ENCODE results near the gene RBM19.
"Not testable (repeated sequence)": the region's sequence is repeated elsewhere in the genome, so short reads cannot be mapped to it uniquely, and the experiment has no call there.

The RBM19 gene

DNA sequence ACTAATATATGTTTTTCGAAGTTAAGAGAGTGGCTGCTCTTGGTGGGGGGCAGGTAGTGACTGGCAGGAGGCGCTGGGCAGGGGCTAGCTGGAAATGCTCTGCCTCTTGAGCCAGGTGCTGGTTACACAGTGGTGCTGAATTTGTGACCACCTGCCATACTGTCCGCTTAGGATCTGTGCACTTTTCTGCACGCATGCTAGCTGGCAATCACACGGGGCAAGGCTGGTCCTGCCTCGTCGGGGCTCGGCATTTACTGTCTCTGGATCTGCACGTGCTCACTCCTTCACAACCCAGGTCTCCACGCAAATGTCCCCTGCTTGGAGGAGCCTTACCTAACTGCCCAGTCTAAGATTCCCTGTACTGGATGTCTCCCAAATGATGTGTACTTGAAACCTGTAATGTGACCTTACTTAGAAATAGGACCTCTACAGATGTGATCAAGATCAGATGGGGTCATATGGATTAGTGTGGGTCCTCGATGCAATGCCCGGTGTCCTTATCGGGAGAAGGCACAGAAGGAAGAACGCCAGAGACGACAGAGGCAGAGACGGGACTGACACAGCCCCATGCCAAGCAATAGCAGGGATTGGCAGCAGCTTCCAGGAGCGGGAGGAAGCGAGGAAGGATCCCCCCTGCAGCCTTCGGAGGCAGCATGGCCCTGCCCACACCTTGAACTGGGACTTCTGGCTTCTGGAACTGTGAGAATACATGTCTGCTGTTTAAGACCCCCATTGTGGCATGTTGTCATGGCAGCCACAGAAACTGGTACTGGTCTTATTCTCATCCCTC is 59.5 kb downstream of the RBM19 start:
- Histone ChIP-seq H3K4me1 (ENCODE audit: control insufficient read depth, insufficient read depth, low read length, poor library complexity, severe bottlenecking) (no peaks in the 10 kb centered on the region), H3K4me3 (ENCODE audit: insufficient read depth, low read depth, low read length, poor library complexity, severe bottlenecking) (no peak overlapping the region), H3K9me3 (ENCODE audit: control insufficient read depth, low read length) (no peaks in the 10 kb centered on the region), H3K27ac (ENCODE audit: insufficient read depth, low read length, poor library complexity, severe bottlenecking) (no peak overlapping the region), H3K27me3 (replicated peaks; ENCODE audit: control insufficient read depth, insufficient read depth, low read length, poor library complexity, severe bottlenecking) (no peaks in the 10 kb centered on the region), H3K36me3 (ENCODE audit: control insufficient read depth, insufficient read depth, low read length) (peaks cover 45% of the 10 kb centered on the region)
- no peak for DNase-seq

DNA sequence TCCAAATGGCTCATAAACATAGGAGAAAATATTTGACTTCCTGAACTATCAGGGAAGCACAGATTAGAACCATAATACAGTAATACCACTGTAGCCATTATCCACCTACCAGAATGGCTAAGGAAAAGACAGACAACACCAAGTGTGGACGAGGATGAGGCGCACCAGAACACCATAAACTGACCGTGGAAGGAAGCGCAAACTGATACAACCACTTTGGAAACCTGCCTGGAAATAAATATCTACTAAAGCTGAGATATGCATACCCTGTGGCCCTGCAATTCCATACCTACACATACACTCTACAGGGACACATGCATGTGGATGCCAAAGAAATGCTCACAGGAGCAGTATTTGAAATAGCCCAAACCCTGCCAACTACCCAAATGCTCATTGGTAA is 60.3 kb downstream of the RBM19 start:
- H3K4me3 ChIP-seq (ENCODE audit: insufficient read depth, low read depth, low read length, poor library complexity, severe bottlenecking): no peak overlapping the region
- H3K9me3 ChIP-seq (ENCODE audit: control insufficient read depth, low read length): no peaks in the 10 kb centered on the region
- H3K27ac ChIP-seq (ENCODE audit: insufficient read depth, low read length, poor library complexity, severe bottlenecking): no peak overlapping the region
- peaks cover 41% of the 10 kb centered on the region for H3K36me3 ChIP-seq (ENCODE audit: control insufficient read depth, insufficient read depth, low read length)
- no peaks in the 10 kb centered on the region for H3K4me1 ChIP-seq (ENCODE audit: control insufficient read depth, insufficient read depth, low read length, poor library complexity, severe bottlenecking)
- H3K27me3 ChIP-seq (replicated peaks; ENCODE audit: control insufficient read depth, insufficient read depth, low read length, poor library complexity, severe bottlenecking): no peaks in the 10 kb centered on the region
- DNase-seq: no peak

DNA sequence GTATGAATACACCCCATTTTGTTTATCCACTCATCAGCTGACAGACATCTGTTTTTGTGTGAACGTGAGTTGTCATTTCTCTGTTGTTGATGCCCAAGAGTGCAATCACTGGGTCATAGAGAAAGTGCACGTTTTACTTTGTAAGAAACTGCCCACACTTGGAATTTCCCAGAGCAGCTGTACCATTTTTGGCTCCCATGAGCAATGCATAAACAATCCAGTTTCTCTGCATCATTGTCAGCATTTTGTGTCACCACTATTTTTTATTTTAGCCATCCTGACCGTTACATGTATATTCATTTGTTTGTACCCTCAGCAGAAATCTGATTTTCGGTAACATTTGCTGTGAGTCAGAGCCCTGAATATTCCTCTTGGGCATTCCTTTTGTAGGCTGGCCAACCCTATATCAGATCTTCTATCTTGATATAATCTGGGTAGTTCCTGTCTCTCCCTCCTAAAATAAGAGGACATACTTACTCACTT is 62.7 kb downstream of the RBM19 start:
- no peaks in the 10 kb centered on the region for H3K4me1 ChIP-seq (ENCODE audit: control insufficient read depth, insufficient read depth, low read length, poor library complexity, severe bottlenecking)
- peaks cover 18% of the 10 kb centered on the region for H3K36me3 ChIP-seq (ENCODE audit: control insufficient read depth, insufficient read depth, low read length)
- H3K27ac ChIP-seq (ENCODE audit: insufficient read depth, low read length, poor library complexity, severe bottlenecking): no peak overlapping the region
- no peaks in the 10 kb centered on the region for H3K9me3 ChIP-seq (ENCODE audit: control insufficient read depth, low read length)
- H3K27me3 ChIP-seq (replicated peaks; ENCODE audit: control insufficient read depth, insufficient read depth, low read length, poor library complexity, severe bottlenecking): no peaks in the 10 kb centered on the region
- no peak for DNase-seq
- H3K4me3 ChIP-seq (ENCODE audit: insufficient read depth, low read depth, low read length, poor library complexity, severe bottlenecking): no peak overlapping the region

DNA sequence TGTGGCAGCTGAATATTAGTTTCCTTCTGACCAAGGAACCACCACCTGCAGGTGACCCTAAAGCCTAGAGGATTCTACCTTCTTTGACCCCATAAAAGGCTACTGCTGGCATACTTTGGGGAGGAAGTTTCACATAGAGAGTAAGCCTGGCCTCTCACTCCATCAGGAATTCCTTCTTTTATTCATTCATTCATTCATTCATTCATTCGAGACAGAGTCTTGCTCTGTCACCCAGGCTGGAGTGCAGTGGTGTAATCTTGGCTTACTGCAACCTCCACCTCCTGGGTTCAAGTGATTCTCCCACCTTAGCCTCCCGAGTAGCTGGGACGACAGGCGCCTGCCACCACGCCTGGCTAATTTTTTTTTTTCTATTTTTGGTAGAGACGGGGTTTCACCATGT is 64.8 kb downstream of the RBM19 start:
- not testable (repeated sequence) for DNase-seq; H3K9me3 ChIP-seq (ENCODE audit: control insufficient read depth, low read length); H3K27ac ChIP-seq (ENCODE audit: insufficient read depth, low read length, poor library complexity, severe bottlenecking); H3K4me1 ChIP-seq (ENCODE audit: control insufficient read depth, insufficient read depth, low read length, poor library complexity, severe bottlenecking); H3K36me3 ChIP-seq (ENCODE audit: control insufficient read depth, insufficient read depth, low read length); H3K4me3 ChIP-seq (ENCODE audit: insufficient read depth, low read depth, low read length, poor library complexity, severe bottlenecking); H3K27me3 ChIP-seq (replicated peaks; ENCODE audit: control insufficient read depth, insufficient read depth, low read length, poor library complexity, severe bottlenecking)

DNA sequence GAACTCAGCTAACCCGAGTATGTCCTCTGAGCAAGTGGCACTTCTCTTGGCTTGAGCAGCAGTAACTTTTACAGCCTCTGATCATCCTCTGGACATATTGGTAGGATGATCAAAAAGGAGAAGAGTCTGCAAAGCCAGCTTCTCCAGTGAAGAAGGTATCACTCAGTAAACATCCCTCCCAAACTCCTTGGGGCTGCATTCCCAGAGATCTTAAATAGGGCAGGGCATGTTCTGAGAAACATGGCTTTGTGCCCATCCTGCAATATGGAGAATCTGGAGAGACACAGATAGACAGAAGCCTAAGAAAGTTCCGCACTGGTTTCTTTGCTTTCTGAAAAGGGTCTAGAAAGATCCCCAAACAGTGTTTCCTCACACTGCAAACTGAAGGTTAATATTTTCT is 65.4 kb downstream of the RBM19 start:
- Histone ChIP-seq H3K9me3 (ENCODE audit: control insufficient read depth, low read length) (no peaks in the 10 kb centered on the region), H3K27me3 (replicated peaks; ENCODE audit: control insufficient read depth, insufficient read depth, low read length, poor library complexity, severe bottlenecking) (no peaks in the 10 kb centered on the region), H3K36me3 (ENCODE audit: control insufficient read depth, insufficient read depth, low read length) (peaks cover 8% of the 10 kb centered on the region), H3K4me3 (ENCODE audit: insufficient read depth, low read depth, low read length, poor library complexity, severe bottlenecking) (no peak overlapping the region), H3K27ac (ENCODE audit: insufficient read depth, low read length, poor library complexity, severe bottlenecking) (no peak overlapping the region), H3K4me1 (ENCODE audit: control insufficient read depth, insufficient read depth, low read length, poor library complexity, severe bottlenecking) (no peaks in the 10 kb centered on the region)
- no peak for DNase-seq

DNA sequence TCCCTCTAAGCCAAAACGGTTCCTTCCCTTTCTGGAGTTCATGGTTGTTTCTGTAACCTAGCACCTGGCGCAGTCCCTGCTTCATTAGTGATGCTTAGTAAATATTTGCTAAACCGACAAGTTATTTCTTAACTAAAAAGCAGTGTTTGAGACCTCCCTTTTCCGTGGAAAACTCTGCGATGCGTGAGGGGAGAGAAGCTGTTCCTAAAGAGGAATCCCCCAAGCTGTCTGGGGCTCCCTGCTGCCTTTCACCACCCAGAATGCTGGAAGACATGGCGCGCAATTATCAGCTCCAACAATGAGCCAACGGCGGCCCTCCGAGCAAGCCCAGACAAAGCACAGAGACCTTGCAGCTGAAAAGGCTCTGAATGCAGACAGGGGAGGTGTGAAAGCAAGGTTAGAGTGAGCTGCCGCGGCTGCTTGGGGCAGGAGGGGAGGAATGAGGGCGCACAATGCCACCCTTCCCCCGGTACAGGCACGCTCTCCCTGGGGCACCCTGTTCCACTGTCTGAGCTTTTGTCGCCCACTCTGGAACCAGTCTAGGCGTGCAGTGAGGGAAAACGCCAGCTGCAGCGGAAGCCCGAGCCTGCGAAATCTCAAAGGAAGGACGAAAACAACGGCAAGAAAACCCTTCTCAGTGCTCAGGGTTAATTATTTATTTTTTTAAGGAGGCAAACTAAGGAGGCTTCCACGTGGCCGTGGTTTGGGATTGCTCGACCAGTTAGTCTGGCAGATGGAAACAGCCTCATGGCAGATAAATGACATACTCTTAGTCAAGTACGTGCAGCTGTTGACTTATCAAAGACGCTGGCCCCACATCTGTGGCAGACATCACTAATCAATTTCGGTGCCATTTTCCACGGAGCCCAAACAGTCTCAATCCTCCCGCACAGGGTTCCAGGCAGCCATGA is 66.3 kb downstream of the RBM19 start:
- H3K36me3 ChIP-seq (ENCODE audit: control insufficient read depth, insufficient read depth, low read length): peaks cover 8% of the 10 kb centered on the region
- H3K27ac ChIP-seq (ENCODE audit: insufficient read depth, low read length, poor library complexity, severe bottlenecking): no peak overlapping the region

DNA sequence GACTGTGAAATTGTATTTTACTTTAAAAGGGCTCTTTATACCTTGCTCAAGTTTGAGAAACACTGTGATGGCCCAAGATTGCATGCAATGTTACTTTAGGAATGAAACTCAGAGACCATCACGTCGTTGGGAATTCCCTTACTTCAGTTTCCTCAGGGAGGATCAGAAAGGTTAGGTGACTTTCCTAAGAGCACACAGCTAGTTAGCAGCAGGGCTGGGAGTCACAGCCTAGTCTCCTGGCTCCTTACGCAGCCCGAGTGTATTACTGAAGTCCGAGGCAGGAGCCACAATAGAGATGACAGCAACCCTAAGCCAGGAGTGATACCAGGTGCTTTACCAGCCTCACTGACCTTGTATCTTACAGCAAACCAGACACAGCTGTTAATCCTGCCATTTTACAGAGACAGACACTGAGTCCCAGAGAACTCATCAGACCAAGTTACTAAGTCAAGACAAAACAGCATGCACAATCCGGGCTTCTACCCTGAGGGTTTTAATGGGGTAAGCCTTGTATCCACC is 67.0 kb downstream of the RBM19 start:
- no peak for DNase-seq
- H3K4me1 ChIP-seq (ENCODE audit: control insufficient read depth, insufficient read depth, low read length, poor library complexity, severe bottlenecking): no peaks in the 10 kb centered on the region
- no peaks in the 10 kb centered on the region for H3K27me3 ChIP-seq (replicated peaks; ENCODE audit: control insufficient read depth, insufficient read depth, low read length, poor library complexity, severe bottlenecking)
- no peak overlapping the region for H3K4me3 ChIP-seq (ENCODE audit: insufficient read depth, low read depth, low read length, poor library complexity, severe bottlenecking)
- H3K36me3 ChIP-seq (ENCODE audit: control insufficient read depth, insufficient read depth, low read length): peaks cover 2% of the 10 kb centered on the region
- H3K9me3 ChIP-seq (ENCODE audit: control insufficient read depth, low read length): no peaks in the 10 kb centered on the region
- no peak overlapping the region for H3K27ac ChIP-seq (ENCODE audit: insufficient read depth, low read length, poor library complexity, severe bottlenecking)

More for the DNA sequence above, 66.3 kb downstream of the RBM19 start:
- H3K27me3 ChIP-seq (replicated peaks; ENCODE audit: control insufficient read depth, insufficient read depth, low read length, poor library complexity, severe bottlenecking): no peaks in the 10 kb centered on the region
- no peak overlapping the region for H3K4me3 ChIP-seq (ENCODE audit: insufficient read depth, low read depth, low read length, poor library complexity, severe bottlenecking)
- H3K4me1 ChIP-seq (ENCODE audit: control insufficient read depth, insufficient read depth, low read length, poor library complexity, severe bottlenecking): no peaks in the 10 kb centered on the region
- no peak for DNase-seq
- H3K9me3 ChIP-seq (ENCODE audit: control insufficient read depth, low read length): no peaks in the 10 kb centered on the region

DNA sequence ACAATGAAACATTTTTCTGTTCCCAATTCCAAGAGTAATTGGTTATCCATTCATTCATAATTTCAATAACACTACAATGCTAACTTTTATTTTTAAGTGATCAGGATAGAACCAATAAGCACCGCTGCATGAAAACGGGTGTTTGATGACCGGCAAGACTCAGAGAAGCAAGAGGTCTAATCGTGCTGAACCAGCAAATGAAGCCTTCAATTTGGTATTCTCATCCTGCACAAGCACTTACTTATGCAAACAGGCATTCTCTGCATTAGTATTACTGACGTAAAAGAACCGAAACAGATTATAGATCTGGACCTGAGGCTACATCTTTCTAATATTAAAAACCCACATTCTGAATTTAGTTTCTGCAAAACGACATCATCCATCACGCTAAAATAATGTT is 67.7 kb downstream of the RBM19 start:
- DNase-seq: no peak
- no peak overlapping the region for H3K4me3 ChIP-seq (ENCODE audit: insufficient read depth, low read depth, low read length, poor library complexity, severe bottlenecking)
- H3K4me1 ChIP-seq (ENCODE audit: control insufficient read depth, insufficient read depth, low read length, poor library complexity, severe bottlenecking): no peaks in the 10 kb centered on the region
- H3K27me3 ChIP-seq (replicated peaks; ENCODE audit: control insufficient read depth, insufficient read depth, low read length, poor library complexity, severe bottlenecking): no peaks in the 10 kb centered on the region
- H3K36me3 ChIP-seq (ENCODE audit: control insufficient read depth, insufficient read depth, low read length): peaks cover 4% of the 10 kb centered on the region
- H3K27ac ChIP-seq (ENCODE audit: insufficient read depth, low read length, poor library complexity, severe bottlenecking): no peak overlapping the region
- H3K9me3 ChIP-seq (ENCODE audit: control insufficient read depth, low read length): no peaks in the 10 kb centered on the region

DNA sequence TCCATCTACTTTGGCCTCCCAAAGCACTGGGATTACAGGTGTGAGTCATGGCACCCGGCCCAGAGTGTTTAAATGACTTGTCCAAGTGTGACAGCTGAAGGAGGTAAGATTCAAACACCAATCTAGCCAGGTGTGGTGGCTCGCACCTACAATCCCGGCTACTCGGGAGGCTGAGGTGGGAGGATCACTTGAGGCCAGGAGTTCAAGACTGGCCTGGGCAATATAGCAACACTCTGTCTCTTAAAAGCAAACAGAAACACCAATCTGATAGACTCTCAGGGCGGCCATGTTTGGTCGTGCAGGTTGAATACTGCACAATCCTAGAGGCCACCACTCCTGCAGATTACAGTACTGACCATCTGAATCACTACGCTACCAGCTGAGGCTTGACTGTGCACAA is 68.7 kb downstream of the RBM19 start:
- no peaks in the 10 kb centered on the region for H3K4me1 ChIP-seq (ENCODE audit: control insufficient read depth, insufficient read depth, low read length, poor library complexity, severe bottlenecking)
- no peaks in the 10 kb centered on the region for H3K27me3 ChIP-seq (replicated peaks; ENCODE audit: control insufficient read depth, insufficient read depth, low read length, poor library complexity, severe bottlenecking)
- DNase-seq: no peak
- H3K27ac ChIP-seq (ENCODE audit: insufficient read depth, low read length, poor library complexity, severe bottlenecking): no peak overlapping the region
- no peaks in the 10 kb centered on the region for H3K9me3 ChIP-seq (ENCODE audit: control insufficient read depth, low read length)
- H3K4me3 ChIP-seq (ENCODE audit: insufficient read depth, low read depth, low read length, poor library complexity, severe bottlenecking): no peak overlapping the region
- H3K36me3 ChIP-seq (ENCODE audit: control insufficient read depth, insufficient read depth, low read length): peaks cover 4% of the 10 kb centered on the region

DNA sequence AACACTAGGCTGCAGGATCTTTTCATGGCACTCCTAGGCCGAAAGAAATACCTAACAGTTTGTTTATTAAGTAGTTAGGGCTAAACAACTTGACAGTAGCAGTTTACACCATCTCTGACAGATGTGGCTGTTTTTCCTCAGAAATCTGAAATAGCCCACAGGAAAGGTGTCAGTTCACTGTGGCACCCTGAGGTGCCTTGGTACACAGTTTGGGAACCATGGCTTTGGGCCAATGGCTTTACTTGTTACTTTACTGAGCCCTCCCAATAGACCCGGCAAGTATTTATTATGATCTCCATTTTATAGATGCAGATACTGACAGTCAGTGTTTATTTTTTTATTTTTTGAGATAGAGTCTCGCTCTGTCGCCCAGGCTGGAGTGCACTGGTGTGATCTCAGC is 69.3 kb downstream of the RBM19 start:
- H3K27ac ChIP-seq (ENCODE audit: insufficient read depth, low read length, poor library complexity, severe bottlenecking): no peak overlapping the region
- peaks cover 4% of the 10 kb centered on the region for H3K36me3 ChIP-seq (ENCODE audit: control insufficient read depth, insufficient read depth, low read length)
- no peak for DNase-seq
- H3K9me3 ChIP-seq (ENCODE audit: control insufficient read depth, low read length): no peaks in the 10 kb centered on the region
- no peaks in the 10 kb centered on the region for H3K4me1 ChIP-seq (ENCODE audit: control insufficient read depth, insufficient read depth, low read length, poor library complexity, severe bottlenecking)
- H3K27me3 ChIP-seq (replicated peaks; ENCODE audit: control insufficient read depth, insufficient read depth, low read length, poor library complexity, severe bottlenecking): no peaks in the 10 kb centered on the region
- H3K4me3 ChIP-seq (ENCODE audit: insufficient read depth, low read depth, low read length, poor library complexity, severe bottlenecking): no peak overlapping the region
